Adrenal gland (tissue), 5 donors: ENCODE data around the gene POU6F1.

Source experiments
- POLR2A ChIP-seq, 2 donors: fragments of 450-650 bp; IDR thresholded peaks; one replicate each; pipeline ENCODE4 v1.6.1; 2017; ENCODE audit warnings: antibody characterized with exemption in 2 of 2, mild to moderate bottlenecking in 2 of 2, moderate library complexity in 1 of 2
- TF ChIP-seq, protein P1 (sequence below), 6 experiments: fragments of 450-650 bp in 4 of 6; fragments of 200-600 bp in 2 of 6; sonication (generic) in 1 of 6; IDR thresholded peaks; 1 replicate in 5 of 6; 2 replicates in 1 of 6; pipeline versions ENCODE4 v1.5.1 to v1.8.0; 2016 to 2021; ENCODE audit warnings: antibody characterized with exemption in 6 of 6, mild to moderate bottlenecking in 2 of 6, moderate library complexity in 1 of 6
- donor health status: DM: no; HTN: no; CAD: no.

DNA sequence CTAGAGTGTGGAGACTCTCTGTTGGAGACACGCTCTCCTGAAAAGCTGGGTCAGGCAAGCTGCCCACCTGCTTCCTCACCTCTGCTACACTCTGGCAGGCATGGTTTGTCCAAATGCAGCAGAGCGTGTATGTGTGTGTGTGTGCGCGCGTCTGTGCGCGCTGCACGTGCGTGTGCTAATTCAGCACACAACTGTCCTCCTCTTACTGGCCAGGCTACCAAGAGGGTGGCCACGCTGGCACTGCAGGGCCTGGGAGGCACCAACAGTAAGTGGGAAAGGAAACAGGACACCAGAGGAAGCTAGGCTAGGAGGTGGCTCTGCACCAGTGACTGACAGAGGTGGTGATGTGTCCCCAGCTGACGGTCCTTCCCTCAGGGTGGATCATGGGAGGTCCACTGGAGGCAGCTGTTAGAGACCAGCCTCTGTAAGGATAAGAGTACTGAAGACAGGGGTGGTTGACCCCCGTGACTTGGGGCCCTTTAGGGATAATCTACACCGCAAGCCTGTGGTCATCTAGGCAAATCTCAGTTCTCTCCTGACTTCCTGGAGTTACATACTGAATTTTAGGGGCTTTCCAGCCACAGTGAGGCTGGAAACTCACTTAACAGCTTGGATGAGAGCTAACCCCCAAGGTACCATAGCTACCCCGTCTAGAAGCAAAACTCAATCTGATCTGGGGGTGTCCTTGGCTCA is 29.4 kb downstream of the POU6F1 start:
- TF ChIP-seq, protein P1, sequence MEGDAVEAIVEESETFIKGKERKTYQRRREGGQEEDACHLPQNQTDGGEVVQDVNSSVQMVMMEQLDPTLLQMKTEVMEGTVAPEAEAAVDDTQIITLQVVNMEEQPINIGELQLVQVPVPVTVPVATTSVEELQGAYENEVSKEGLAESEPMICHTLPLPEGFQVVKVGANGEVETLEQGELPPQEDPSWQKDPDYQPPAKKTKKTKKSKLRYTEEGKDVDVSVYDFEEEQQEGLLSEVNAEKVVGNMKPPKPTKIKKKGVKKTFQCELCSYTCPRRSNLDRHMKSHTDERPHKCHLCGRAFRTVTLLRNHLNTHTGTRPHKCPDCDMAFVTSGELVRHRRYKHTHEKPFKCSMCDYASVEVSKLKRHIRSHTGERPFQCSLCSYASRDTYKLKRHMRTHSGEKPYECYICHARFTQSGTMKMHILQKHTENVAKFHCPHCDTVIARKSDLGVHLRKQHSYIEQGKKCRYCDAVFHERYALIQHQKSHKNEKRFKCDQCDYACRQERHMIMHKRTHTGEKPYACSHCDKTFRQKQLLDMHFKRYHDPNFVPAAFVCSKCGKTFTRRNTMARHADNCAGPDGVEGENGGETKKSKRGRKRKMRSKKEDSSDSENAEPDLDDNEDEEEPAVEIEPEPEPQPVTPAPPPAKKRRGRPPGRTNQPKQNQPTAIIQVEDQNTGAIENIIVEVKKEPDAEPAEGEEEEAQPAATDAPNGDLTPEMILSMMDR (IDR thresholded peaks at IDR 0.05), result no peak
- no peak for TF ChIP-seq POLR2A (IDR thresholded peaks at IDR 0.05)
